ENCODE data around the gene NRXN3. TPM values are rescaled to one million over a fixed set of nuclear protein-coding genes. Genes with fewer than 3 reads are reported as not detected.
"Not testable (repeated sequence)": the region's sequence is repeated elsewhere in the genome, so short reads cannot be mapped to it uniquely, and the experiment has no call there.

The NRXN3 gene
- total RNA-seq, 1 donor from 2014 or later, result 1.0 TPM

DNA sequence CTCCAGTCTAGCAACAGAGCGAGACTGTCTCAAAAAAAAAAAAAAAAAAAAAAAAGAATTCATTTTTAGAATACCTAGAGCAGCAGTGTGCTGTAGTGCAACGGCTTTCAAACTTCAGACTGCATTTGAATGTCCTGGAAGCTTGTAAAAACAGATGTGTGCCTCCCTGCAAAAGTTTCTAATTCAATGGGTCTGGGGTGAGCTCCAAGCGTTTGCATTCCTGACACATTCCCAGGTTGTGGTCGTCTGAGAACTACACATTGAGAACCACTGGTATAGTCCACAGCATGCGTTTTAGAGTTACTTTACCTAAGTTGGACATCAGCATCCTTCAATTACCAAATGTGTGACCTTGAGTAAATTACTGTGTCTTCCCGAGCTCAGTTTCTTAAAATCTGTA, 816.8 kb downstream of the NRXN3 start:
- intact Hi-C loops (cut with micrococcal nuclease), result no loop called here
- ATAC-seq, result no peak

GRCh38 chr14:78989221-78989620, 819.0 kb downstream of the NRXN3 start:
- ATAC-seq (no peak), DNase-seq (no peak)
- intact Hi-C loops (cut with micrococcal nuclease), result no loop called here

More for the DNA sequence above, 816.8 kb downstream of the NRXN3 start:
- DNase-seq, result no peak

- ATAC-seq, result no peak
- intact Hi-C loops (cut with micrococcal nuclease), result no loop called here
- DNase-seq, result no peak
Observed at GRCh38 chr14:78992867-78993266, 822.7 kb downstream of the NRXN3 start.

- intact Hi-C loops (cut with micrococcal nuclease), result no loop called here
- DNase-seq (no peak), ATAC-seq (no peak)
Observed at GRCh38 chr14:78997811-78998210, 827.6 kb downstream of the NRXN3 start.

GRCh38 chr14:79009286-79009685, 839.1 kb downstream of the NRXN3 start:
- DNase-seq (no peak), ATAC-seq (no peak)
- intact Hi-C loops (cut with micrococcal nuclease), result no loop called here

DNA sequence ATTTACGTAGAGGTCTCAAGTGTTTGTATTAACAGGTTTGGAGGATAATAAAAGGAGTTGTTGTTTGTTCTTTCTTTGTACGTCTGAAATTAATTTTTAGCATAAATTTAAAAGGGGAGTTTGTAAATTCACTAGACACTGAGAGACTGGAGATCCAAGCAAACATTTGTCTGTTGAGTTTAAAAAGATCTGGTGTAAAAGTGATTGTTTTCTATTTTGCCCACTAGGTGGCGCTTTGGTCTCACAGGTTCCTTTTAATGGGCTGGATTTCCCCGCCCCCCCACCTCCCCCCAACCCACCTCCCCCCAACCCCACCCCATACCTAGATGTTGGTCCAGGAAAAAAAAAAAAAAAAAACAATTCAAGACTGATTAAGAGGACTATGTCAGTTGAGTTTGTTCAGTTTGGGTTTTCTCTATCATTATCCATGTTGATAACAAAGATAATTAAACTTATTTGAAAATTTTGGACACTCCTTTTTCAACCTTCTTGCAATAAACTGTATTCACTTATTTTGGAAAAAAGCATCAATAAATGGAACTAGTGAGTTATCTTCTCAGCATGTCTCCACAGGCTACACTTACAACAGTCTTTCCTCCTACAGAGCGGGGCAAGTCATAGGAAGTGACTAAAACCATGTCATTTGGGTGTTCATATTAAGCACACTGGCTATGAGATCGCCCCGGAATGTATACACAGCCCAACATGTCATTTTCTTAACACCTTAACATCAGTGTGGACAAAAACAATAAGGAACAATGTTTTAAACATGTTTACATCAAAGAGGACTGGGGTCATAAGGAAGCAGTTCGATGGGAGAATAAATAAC, 841.1 kb downstream of the NRXN3 start:
- intact Hi-C loops (cut with micrococcal nuclease), result no loop called here
- DNase-seq (no peak), ATAC-seq (no peak)

DNA sequence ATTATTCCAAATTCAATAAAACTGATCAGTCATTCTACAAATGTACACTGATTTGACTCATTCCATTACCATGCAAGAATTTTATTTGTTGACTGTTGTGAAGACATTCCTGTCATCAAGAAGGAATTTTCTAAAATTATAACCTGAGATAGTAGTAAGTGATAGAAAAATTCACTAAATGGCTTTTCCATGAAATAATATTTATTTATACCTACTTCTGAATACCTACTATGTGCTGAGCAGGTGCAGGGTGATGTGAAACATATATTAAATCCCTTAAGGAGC, 841.7 kb downstream of the NRXN3 start:
- no peak for ATAC-seq
- intact Hi-C loops (cut with micrococcal nuclease), result no loop called here
- no peak for DNase-seq

- intact Hi-C loops (cut with micrococcal nuclease), result no loop called here
- no peak for DNase-seq
- ATAC-seq, result no peak
Observed at GRCh38 chr14:79016828-79017505, 846.8 kb downstream of the NRXN3 start.

- no peak for ATAC-seq
Observed at GRCh38 chr14:79017561-79017960, 847.4 kb downstream of the NRXN3 start.

DNA sequence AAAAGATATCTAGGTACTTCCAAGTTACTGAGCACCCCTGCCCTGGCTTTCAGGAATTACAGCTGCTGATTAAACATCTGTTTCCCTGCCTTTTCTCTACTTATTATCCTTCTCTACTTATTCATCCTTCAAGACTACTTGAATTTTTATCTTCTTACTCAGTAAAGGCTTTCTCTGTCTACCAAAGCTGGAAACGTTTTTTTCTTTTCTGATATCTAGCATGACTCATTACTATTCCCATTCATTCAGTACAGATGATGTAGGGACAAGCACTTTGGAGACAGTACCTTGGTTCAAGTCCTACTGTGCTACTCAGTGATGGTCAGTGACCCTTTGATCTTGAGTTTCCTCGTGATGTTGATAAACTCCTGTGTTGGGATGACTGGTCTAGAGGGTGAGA, 848.7 kb downstream of the NRXN3 start:
- intact Hi-C loops (cut with micrococcal nuclease), result no loop called here
- DNase-seq (no peak), ATAC-seq (no peak)

More at GRCh38 chr14:79017561-79017960, 847.4 kb downstream of the NRXN3 start:
- intact Hi-C loops (cut with micrococcal nuclease), result no loop called here
- no peak for DNase-seq

DNA sequence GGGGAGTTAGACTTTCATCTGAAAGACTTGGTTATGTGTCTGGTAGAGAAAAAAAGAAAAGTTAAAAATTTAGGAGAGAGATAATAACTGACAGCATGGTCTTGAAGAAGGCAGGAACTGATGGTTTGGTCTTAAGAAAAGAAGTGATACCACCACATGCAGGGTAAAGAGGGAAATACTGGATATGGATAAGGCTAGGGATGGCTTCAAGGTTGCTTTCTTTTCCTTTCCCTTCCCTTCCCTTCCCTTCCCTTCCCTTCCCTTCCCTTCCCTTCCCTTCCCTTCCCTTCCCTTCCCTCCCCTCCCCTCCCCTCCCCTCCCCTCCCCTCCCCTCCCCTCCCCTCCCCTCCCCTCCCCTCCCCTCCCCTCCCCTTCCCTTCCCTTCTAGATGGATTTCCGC, 849.7 kb downstream of the NRXN3 start:
- intact Hi-C loops (cut with micrococcal nuclease); ATAC-seq; DNase-seq: not testable (repeated sequence)

GRCh38 chr14:79021766-79022165, 851.6 kb downstream of the NRXN3 start:
- intact Hi-C loops (cut with micrococcal nuclease), result no loop called here
- no peak for ATAC-seq
- DNase-seq, result no peak

DNA sequence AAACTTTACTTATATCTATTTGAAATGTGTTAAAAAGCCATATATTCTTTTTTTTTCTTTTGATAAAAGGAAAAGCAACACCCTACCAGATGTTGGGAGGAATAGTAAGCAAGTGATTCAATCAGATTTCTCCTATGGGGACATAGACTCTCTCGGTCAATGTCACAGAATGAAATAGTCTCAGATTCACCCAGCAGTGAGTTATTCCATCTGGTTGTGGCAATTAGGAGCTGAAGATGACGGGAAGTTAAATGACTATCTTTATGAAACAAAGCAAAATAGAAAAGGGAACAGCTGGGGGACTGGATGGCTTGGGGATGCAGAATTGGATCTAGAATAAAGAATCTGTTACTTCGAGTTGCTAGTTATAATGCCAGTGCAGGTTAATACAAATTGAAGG, 857.0 kb downstream of the NRXN3 start:
- DNase-seq (no peak), ATAC-seq (no peak)
- intact Hi-C loops (cut with micrococcal nuclease), result no loop called here

DNA sequence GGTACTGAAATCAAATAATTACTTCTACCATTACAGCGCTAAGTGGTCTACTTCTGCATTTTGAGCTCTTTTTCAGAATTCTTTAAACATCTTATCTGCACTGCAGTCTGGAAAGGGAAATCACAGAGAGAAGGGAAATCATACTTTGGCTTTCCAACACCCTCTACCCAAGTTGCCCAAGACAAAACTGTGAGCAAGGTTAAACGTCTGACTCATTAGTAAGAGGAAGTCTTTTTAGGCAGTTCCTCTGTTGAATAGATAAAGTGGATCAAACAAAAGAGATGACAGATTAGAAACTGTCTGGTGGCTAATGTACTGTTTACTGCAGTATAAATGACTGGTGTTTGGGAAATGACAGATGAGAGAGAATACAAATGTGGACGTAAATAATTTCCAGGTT, 858.1 kb downstream of the NRXN3 start:
- DNase-seq (no peak), ATAC-seq (no peak)
- intact Hi-C loops (cut with micrococcal nuclease), result no loop called here

GRCh38 chr14:79036441-79036840, 866.3 kb downstream of the NRXN3 start:
- DNase-seq, result no peak
- ATAC-seq, result no peak
- intact Hi-C loops (cut with micrococcal nuclease), result no loop called here

DNA sequence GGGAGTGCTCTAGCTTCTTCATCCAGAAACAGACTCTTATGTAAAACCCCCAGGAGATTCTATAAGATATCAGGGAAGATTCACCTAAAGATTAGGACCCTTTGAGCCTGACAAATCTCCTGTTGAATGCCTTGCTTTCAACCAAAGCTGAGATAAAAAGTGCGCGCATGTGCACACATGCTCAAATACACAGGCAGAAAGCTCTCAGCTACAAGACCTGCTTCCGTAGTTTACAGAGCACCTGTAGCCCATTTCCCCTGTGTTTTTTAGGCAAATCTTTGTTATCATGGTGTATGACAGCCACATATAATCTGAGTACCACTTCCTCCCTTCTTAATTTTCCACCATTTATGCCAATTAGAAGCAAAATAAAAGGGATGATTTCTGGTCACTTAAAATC, 866.9 kb downstream of the NRXN3 start:
- ATAC-seq (no peak), DNase-seq (no peak)
- intact Hi-C loops (cut with micrococcal nuclease), result no loop called here

GRCh38 chr14:79037593-79037992, 867.4 kb downstream of the NRXN3 start:
- DNase-seq, result no peak
- no peak for ATAC-seq
- intact Hi-C loops (cut with micrococcal nuclease), result no loop called here

GRCh38 chr14:79040790-79041189, 870.6 kb downstream of the NRXN3 start:
- ATAC-seq (no peak), DNase-seq (no peak)
- intact Hi-C loops (cut with micrococcal nuclease), result no loop called here

DNA sequence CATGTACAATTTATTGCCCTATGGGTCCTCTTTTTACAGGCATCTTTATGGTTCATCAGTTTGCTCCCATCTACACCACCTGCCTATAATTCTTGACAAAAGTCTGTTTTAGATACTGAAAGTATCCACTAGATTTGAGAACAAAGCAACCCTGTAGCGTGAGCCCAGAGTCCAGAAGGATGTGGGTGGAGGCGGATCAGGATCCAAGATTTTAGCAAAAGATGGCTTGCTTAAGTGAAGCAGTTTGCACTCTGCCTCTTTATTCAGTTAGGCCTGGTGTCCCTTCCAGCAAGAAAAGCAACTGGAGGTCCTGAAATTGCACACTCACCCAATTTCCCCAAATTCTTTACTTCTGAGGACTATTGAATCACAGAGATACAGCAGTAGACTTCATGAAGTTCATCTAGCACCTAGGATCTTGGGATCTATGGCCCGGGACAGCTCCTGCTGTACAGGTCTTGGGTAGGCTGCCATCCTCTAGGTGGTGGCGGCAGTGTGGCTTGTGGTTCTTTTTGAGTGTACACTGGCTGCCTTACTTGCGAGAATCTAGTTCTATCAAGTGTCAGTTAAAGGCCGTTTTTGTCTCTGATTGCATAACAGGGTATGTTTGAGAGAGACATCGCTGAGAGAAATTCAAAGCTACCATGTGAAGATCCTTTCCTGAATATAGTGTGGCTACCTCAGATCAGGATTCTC, 873.2 kb downstream of the NRXN3 start:
- ATAC-seq, result no peak
- intact Hi-C loops (cut with micrococcal nuclease), result no loop called here
- no peak for DNase-seq

- intact Hi-C loops (cut with micrococcal nuclease), result no loop called here
- ATAC-seq (no peak), DNase-seq (no peak)
Observed at GRCh38 chr14:79044894-79045624, 874.9 kb downstream of the NRXN3 start.

All from left ventricle myocardium superior (tissue), 1 donor.